Tibial artery (tissue), 4 donors: ENCODE data around the gene SOX5.

ENCODE experiments used
- DNase-seq, 2 donors: peaks; one replicate each; pipeline ENCODE4 v3.0.0-alpha.2; 2019
- H3K27ac ChIP-seq, 2 donors: fragments of 200-600 bp; sonication (generic) in 1 of 2; 1 replicate in 1 of 2; 2 replicates in 1 of 2; pipeline ENCODE4 v1.5.1; 2018 to 2019; ENCODE audit warnings: mild to moderate bottlenecking in 1 of 2
- H3K27me3 ChIP-seq, 2 donors: fragments of 200-600 bp; sonication (generic) in 1 of 2; one replicate each; pipeline versions ENCODE4 v1.5.1 to v1.6.0; 2016 to 2019
- H3K36me3 ChIP-seq, 3 donors: fragments of 200-600 bp; sonication (generic) in 2 of 3; one replicate each; pipeline ENCODE4 v1.5.1; 2016 to 2019; ENCODE audit warnings: mild to moderate bottlenecking in 2 of 3
- H3K4me1 ChIP-seq, 4 donors: fragments of 200-600 bp; sonication (generic) in 2 of 4; 1 replicate in 3 of 4; 2 replicates in 1 of 4; pipeline ENCODE4 v1.5.1; 2016 to 2019
- H3K4me3 ChIP-seq, 2 donors: fragments of 200-600 bp; sonication (generic) in 1 of 2; 1 replicate in 1 of 2; 2 replicates in 1 of 2; pipeline ENCODE4 v1.5.1; 2018 to 2019; ENCODE audit warnings: mild to moderate bottlenecking in 2 of 2
- H3K9me3 ChIP-seq, 3 donors: fragments of 200-600 bp; sonication (generic) in 1 of 3; one replicate each; pipeline ENCODE4 v1.5.1; 2016 to 2019
- CTCF ChIP-seq, 2 experiments: fragments of 200-600 bp in 1 of 2; fragments of 450-650 bp in 1 of 2; IDR thresholded peaks; one replicate each; pipeline ENCODE4 v1.5.1; 2017 to 2019; ENCODE audit warnings: antibody characterized with exemption in 2 of 2, mild to moderate bottlenecking in 1 of 2, moderate library complexity in 1 of 2
- intact Hi-C: fragments of 100-400 bp; cut with DNase I; formaldehyde crosslinking; loops from one replicate; pipeline ENCODE4 v1.15.0; 2023; ENCODE audit warnings: low total_unique reads

The SOX5 gene

GRCh38 chr12:23771240-23771949 lies 178.1 kb downstream of the SOX5 start:
- H3K36me3 ChIP-seq = no peaks in the 10 kb centered on the region
- no peak overlapping the region for H3K27ac ChIP-seq
- DNase-seq = peak; percentile 55 to 74
- no peak overlapping the region for H3K4me3 ChIP-seq
- TF ChIP-seq CTCF (IDR thresholded peaks at IDR 0.05) = no peak
- no peaks in the 10 kb centered on the region for H3K9me3 ChIP-seq
- H3K27me3 ChIP-seq = no peaks in the 10 kb centered on the region
- intact Hi-C loops = no loop called here
- peaks cover 0 to 12% (median 3%) of the 10 kb centered on the region in 4 donors for H3K4me1 ChIP-seq

- Histone ChIP-seq H3K36me3 (no peaks in the 10 kb centered on the region), H3K27ac (no peak overlapping the region), H3K4me3 (no peak overlapping the region), H3K4me1 (peaks cover 0 to 12% (median 3%) of the 10 kb centered on the region in 4 donors), H3K9me3 (no peaks in the 10 kb centered on the region), H3K27me3 (no peaks in the 10 kb centered on the region)
- DNase-seq = no peak
- intact Hi-C loops = no loop called here
- no peak for TF ChIP-seq CTCF (IDR thresholded peaks at IDR 0.05)
These were observed 179.1 kb downstream of the SOX5 start for GRCh38 chr12:23770202-23770938.

GRCh38 chr12:23767834-23768233 lies 181.6 kb downstream of the SOX5 start:
- Histone ChIP-seq H3K4me3 (no peak overlapping the region), H3K27ac (no peak overlapping the region), H3K4me1 (peaks cover 0 to 12% (median 3%) of the 10 kb centered on the region in 4 donors), H3K27me3 (no peaks in the 10 kb centered on the region), H3K36me3 (no peaks in the 10 kb centered on the region), H3K9me3 (no peaks in the 10 kb centered on the region)
- DNase-seq = no peak
- TF ChIP-seq CTCF (IDR thresholded peaks at IDR 0.05) = no peak
- intact Hi-C loops = no loop called here

GRCh38 chr12:23763724-23764123 lies 185.7 kb downstream of the SOX5 start:
- intact Hi-C loops = no loop called here
- no peaks in the 10 kb centered on the region for H3K9me3 ChIP-seq
- no peaks in the 10 kb centered on the region for H3K4me1 ChIP-seq
- no peaks in the 10 kb centered on the region for H3K36me3 ChIP-seq
- TF ChIP-seq CTCF (IDR thresholded peaks at IDR 0.05) = no peak
- H3K4me3 ChIP-seq = no peak overlapping the region
- DNase-seq = no peak
- no peak overlapping the region for H3K27ac ChIP-seq
- H3K27me3 ChIP-seq = no peaks in the 10 kb centered on the region

GRCh38 chr12:23760495-23760894 lies 189.0 kb downstream of the SOX5 start:
- no peak overlapping the region for H3K4me3 ChIP-seq

More at GRCh38 chr12:23760495-23760894, 189.0 kb downstream of the SOX5 start:
- no peaks in the 10 kb centered on the region for H3K27me3 ChIP-seq
- no peak for DNase-seq
- peaks cover 0 to 3% (median 0%) of the 10 kb centered on the region in 4 donors for H3K4me1 ChIP-seq
- no peaks in the 10 kb centered on the region for H3K9me3 ChIP-seq
- intact Hi-C loops = no loop called here
- no peak overlapping the region for H3K27ac ChIP-seq
- no peaks in the 10 kb centered on the region for H3K36me3 ChIP-seq
- TF ChIP-seq CTCF (IDR thresholded peaks at IDR 0.05) = no peak
